HG03575 (cell line): ENCODE measurements around the gene MLH1.

Source experiments
- ATAC-seq: cut with Tn5 transposase; IDR thresholded peaks from one replicate; pipeline ENCODE4 v1.9.1; 2021; ENCODE audit not compliant: unreplicated experiment, insufficient number of reproducible peaks, low FRiP score; ENCODE audit errors: extremely low read depth

The MLH1 gene

DNA sequence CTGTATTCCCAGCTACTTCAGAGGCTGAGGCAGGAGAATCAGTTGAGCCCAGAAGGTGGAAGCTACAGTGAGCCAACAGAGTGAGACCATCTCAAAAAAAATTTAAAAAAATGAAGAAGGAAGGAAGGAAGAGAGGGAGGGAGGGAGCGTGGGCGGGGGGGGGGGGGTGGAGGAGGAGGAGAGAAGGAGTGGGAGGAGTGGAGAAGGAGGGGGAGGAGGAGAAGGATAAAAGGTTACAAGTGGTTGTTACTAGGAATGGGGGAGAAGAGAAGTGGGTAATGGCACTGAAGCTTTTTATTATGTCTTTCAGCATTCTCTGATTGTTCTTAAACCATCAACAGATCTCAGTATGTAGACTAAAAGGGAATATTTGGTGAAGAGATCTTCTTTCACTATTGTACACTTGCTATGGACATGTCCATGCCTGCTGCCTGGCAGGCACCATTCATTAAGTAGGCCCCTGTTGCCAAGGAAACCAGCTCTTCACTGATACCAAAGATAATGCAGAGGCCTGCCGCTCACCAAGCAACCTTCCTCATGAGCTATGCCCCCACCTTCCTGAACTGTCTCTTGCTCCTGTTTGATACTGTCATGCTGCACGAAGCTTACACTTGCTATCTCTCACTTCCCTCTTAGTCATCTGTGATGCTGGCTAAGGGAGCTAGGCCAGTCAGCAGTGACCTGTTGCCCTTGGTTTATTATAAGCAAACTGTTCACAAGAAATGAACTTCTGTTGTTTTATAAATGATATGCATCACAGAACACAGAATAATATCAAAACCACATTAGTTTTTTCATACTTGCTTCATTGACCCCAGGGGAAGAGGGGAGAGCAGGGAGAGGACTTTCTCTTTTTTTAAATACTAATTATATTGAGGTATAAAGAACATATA lies 23.5 kb upstream of the MLH1 start:
- ATAC-seq, result peak; percentile 99

DNA sequence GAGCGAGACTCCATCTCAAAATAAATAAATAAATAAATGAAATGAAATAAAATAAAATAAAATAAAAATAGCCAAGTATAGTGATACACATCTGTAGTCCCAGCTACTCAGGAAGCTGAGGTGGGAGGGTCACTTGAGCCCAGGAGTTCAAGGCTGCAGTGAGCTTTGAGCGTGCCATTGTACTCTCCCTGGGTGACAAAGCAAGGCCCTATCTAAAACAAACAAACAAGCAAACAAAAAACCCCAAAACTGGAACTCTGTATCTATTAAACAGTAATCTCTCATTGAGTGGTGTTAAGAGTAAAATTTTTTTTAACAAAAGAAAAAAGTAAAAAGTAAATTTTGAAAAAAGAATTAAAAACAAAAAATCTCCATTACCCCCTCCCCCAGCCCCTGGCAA lies 21.2 kb upstream of the MLH1 start:
- ATAC-seq, result no peak

DNA sequence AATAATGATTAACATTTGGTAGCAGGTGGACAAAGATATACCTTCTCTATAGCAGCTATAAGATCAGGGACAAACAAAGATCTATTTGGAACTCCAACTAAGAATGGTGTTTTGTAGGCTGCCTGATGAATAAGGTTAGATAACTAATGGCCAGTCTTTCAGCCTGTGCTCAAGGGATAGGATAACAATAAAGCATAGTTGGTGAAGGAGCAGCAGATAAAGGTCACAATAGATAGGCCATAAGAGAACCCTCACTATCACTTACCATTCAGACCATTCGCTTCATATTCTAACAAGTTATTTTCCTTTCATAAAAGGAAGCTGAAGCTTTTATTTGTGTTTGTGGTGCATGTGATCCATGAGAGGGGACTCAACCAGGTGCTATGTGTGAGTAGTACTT lies 20.2 kb upstream of the MLH1 start:
- no peak for ATAC-seq

DNA sequence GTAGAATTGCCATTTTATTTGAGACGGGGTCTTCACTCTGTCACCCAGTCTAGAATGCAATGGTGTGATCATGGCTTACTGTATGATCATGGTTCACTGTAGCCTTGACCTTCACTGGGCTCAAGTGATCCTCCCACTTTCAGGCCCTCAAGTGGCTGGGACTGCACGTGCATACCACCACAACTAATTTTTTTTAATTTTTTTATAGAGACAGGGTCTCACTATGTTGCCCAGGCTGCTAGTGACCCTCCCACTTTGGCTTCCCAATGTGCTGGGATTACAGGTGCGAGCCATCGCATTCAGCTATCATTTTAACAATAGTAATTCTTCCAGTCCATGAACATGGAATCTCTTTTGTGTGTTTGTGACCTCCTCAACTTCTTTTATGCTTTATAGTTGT lies 12.3 kb upstream of the MLH1 start:
- no peak for ATAC-seq

DNA sequence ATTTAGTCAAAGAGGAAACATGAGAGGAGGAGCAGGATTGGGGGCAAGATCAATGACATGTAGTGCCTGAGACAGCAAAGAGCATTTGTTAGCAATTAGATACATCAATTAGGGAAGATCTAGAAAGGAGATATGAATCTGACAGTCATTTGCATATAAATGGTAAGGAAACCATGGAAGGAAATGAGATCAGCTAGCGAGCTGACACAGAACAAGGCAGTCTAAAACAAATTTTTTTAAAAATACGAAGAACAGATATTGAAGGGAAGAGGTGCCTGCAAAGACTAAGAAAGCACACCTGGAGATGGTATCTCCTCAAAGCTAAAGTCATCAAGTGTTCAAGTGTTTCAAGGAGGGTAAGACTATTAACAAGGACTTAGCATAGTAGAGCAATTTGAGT lies 5.0 kb upstream of the MLH1 start:
- ATAC-seq, result no peak

- ATAC-seq, result no peak
Observed at GRCh38 chr3:36989005-36989404, 4.3 kb upstream of the MLH1 start.

- no peak for ATAC-seq
Observed at GRCh38 chr3:36989568-36989967, 3.8 kb upstream of the MLH1 start.

DNA sequence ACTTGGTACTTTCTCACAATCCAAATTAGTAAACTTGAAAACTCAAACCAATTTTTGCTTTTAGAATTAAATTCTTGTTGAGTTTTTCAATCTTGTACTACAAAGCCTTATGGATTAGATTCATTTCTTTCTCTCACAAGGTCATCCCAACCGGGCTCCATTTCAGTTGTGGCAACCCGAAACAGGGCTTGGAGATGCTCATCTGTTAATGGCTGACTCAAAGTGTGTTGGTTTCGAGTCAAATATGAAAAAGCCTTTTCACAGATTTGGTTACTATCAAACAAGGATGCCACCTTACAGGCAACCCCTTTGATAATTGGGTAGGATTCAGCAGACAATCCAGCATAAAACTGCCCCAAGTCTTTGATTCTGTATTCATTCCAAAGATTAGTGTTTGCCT lies 2.2 kb upstream of the MLH1 start:
- no peak for ATAC-seq

GRCh38 chr3:36991923-36992805 lies 1.2 kb upstream of the MLH1 start:
- ATAC-seq, result no peak

DNA sequence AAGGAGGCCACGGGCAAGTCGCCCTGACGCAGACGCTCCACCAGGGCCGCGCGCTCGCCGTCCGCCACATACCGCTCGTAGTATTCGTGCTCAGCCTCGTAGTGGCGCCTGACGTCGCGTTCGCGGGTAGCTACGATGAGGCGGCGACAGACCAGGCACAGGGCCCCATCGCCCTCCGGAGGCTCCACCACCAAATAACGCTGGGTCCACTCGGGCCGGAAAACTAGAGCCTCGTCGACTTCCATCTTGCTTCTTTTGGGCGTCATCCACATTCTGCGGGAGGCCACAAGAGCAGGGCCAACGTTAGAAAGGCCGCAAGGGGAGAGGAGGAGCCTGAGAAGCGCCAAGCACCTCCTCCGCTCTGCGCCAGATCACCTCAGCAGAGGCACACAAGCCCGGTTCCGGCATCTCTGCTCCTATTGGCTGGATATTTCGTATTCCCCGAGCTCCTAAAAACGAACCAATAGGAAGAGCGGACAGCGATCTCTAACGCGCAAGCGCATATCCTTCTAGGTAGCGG lies 452 bp upstream of the MLH1 start, which contains the start of gene EPM2AIP1:
TSS of gene EPM2AIP1 (minus strand) at position 326 of the 520 bp plus-strand sequence. CDS start at position 272, 54 bp downstream.
- ATAC-seq, result peak; percentile 4

DNA sequence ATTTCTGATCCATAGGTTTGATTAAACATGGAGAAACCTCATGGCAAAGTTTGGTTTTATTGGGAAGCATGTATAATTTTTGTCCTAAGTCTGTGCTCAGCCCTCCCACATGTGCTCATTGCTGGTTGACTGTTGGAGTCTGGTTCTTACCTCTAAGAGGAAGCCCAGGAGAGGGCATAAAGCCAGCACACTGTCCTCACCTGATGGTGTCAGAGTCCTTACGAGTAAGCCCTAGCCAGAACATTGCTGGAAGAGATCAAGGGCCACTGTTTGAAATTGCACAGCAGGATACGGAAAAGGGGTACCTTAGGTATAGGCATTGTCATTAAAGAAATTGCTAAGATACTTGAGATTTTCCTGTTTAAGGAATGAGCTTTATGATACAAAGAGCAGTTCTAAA lies 21.3 kb downstream of the MLH1 start:
- ATAC-seq, result no peak

GRCh38 chr3:37015642-37016041 lies 22.3 kb downstream of the MLH1 start:
- no peak for ATAC-seq

DNA sequence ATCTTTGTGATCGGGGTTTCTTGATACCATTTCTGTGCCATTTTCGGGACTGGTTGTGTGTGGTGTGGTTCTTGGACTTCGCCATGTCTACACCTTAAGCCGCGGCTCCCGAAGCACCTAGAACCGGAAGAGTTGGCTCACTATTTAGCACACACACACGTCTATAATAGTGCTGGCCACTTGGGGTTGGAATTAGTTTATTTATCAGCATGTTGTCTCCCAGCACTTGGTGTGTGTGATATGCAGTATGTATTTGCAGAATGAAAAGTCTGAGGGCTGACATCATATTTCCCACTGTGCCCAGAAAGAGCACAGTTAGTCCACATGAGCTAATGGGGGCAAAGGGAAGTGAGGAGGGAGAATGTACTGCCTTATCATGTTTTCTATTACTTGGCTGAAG lies 23.6 kb downstream of the MLH1 start:
- no peak for ATAC-seq

GRCh38 chr3:37017683-37018082 lies 24.4 kb downstream of the MLH1 start:
- ATAC-seq, result no peak

DNA sequence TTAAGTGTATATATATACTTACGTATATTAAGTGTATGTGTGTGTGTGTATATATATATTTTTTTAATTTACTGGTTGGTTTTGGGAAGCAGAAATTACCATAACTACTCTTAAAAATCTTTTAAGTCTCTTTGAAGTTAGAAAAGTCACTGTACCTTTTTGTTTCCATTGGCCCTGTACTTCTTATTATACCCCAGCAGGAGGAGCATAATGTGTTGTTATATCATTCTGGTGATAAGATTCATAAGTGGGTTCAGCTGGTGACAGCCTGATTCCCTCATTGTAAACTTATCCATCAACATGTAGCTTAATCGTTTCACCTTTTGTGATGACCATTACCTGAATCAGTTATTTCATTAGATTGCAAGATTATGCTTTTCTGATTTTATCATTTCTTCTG lies 30.8 kb downstream of the MLH1 start:
- ATAC-seq, result no peak

DNA sequence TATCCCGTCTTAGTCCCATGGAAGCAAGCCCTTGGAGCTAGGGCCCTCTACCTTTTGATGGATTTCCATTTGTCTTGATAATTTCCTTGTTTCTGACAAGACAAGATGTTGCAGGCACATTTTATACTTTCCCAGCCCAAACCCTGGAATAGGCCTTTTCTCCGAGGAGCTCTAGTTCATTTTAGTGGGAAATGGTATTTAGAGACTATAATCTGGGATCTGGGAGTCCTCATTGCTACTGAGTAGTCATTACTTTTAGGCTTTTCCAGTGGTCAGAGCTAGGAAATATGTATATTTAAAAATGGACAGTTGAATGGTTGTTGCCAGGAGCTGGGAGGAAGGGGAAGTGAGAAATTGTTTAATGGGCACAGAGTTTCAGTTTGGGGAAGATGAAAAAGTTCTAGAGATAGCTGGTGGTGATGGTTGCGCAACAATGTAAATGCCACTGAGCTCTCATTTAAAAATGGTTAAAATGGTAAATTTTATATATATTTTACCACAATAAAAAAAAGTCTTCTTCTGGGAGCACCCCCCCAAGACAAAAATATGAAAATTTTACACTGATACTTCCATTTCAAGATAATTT lies 31.6 kb downstream of the MLH1 start:
- ATAC-seq, result no peak

DNA sequence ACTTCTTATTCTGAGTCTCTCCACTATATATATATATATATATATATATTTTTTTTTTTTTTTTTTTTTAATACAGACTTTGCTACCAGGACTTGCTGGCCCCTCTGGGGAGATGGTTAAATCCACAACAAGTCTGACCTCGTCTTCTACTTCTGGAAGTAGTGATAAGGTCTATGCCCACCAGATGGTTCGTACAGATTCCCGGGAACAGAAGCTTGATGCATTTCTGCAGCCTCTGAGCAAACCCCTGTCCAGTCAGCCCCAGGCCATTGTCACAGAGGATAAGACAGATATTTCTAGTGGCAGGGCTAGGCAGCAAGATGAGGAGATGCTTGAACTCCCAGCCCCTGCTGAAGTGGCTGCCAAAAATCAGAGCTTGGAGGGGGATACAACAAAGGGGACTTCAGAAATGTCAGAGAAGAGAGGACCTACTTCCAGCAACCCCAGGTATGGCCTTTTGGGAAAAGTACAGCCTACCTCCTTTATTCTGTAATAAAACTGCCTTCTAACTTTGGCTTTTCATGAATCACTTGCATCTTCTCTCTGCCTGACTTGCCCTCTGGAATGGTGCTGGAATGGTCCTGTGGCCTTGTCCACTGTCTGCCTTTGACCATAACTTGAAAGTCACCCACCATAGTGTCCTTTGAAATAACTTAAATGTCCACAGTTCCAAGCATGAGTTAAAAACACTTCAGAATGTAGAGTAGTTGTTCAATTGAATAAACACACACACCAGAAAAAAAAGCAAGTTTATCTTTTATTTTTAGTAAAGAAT lies 32.4 kb downstream of the MLH1 start:
- no peak for ATAC-seq

DNA sequence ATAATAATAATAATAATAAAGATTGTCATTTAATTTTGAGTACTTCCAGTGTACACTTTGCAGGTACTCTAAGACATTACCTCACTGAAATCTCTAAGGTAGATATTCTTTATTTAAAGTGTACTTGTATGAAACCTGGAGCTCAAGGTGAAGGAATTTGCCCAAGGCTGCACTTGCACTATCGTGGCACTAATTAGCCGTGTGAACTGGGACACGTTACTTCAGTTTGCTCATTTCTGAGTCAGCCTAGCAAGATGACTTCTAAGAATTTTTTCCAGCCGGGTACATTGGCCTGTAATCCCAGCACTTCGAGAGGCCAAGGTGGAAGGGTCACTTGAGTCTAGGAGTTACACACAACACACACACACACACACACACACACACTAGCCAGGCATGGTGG lies 33.5 kb downstream of the MLH1 start:
- ATAC-seq, result no peak

DNA sequence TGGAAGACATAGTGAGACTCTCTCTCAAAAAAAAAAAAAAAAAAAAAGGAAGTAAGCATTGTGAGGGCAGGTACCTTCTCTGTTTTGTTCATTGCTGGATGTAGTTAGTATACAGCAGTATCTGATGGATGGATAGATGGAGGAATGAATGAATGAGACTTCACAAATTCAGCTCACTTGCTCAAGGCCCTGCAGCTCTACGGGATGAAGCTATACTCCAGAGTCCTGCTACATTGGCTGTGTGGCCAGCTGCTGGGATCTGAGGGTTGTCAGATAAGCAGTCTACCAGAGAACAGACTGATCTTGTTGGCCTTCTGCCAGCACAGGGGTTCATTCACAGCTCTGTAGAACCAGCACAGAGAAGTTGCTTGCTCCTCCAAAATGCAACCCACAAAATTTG lies 35.0 kb downstream of the MLH1 start:
- no peak for ATAC-seq
